GM23248 (cell line): ENCODE results near the gene PLBD2.

Experiments
- EZH2 ChIP-seq: fragments of 200-600 bp; sonication (generic); IDR thresholded peaks from 2 replicates; pipeline ENCODE4 v1.6.1; 2018; ENCODE audit warnings: antibody characterized with exemption, mild to moderate bottlenecking; ENCODE audit not compliant: insufficient read depth, poor library complexity, severe bottlenecking
- EZH2phosphoT487 ChIP-seq: fragments of 200-600 bp; sonication (generic); IDR thresholded peaks from 2 replicates; pipeline ENCODE4 v1.6.1; 2018; ENCODE audit warnings: antibody characterized with exemption, moderate library complexity, mild to moderate bottlenecking, low read depth; ENCODE audit not compliant: insufficient read depth

GRCh38 chr12:113318046-113318656 lies 40.2 kb upstream of the PLBD2 start:
- TF ChIP-seq EZH2phosphoT487 (no peak), EZH2 (no peak)
